ENCODE measurements around the gene GCLM.

DNA sequence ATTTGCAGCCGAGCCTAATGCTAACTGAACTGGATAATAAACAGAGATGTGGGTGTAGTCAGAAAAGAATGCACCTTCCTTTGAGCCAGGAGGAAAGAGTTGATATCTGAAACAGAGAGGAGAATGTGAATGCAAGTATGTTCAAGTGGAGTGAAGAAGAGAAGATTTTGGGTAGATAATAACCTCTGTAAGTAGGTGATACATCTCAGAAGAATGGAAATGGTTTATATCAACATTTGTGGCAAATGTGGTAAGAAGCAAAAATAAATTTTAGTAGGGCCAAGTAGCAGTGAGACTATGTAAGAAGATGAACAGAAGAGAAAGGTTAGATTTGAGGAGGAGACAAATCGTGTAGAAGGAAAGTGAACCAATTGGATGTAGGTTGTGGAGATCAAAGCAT, 28.5 kb downstream of the GCLM start:
- TF ChIP-seq, protein P1, sequence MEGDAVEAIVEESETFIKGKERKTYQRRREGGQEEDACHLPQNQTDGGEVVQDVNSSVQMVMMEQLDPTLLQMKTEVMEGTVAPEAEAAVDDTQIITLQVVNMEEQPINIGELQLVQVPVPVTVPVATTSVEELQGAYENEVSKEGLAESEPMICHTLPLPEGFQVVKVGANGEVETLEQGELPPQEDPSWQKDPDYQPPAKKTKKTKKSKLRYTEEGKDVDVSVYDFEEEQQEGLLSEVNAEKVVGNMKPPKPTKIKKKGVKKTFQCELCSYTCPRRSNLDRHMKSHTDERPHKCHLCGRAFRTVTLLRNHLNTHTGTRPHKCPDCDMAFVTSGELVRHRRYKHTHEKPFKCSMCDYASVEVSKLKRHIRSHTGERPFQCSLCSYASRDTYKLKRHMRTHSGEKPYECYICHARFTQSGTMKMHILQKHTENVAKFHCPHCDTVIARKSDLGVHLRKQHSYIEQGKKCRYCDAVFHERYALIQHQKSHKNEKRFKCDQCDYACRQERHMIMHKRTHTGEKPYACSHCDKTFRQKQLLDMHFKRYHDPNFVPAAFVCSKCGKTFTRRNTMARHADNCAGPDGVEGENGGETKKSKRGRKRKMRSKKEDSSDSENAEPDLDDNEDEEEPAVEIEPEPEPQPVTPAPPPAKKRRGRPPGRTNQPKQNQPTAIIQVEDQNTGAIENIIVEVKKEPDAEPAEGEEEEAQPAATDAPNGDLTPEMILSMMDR (IDR thresholded peaks at IDR 0.05) = no peak
- TF ChIP-seq POLR2AphosphoS5 (IDR thresholded peaks at IDR 0.05) = no peak

Data from sigmoid colon (tissue), 4 donors.